SK-N-MC (cell line): ENCODE results near the gene UBAC2.

ENCODE experiments used
- EZH2 ChIP-seq: fragments of 200-600 bp; sonication (generic); IDR thresholded peaks from one replicate; pipeline ENCODE4 v1.6.1; 2017; ENCODE audit warnings: antibody characterized with exemption
- FOXP2 ChIP-seq: optimal IDR thresholded peaks from 2 replicates; pipeline ENCODE3; 2011; ENCODE audit warnings: mild to moderate bottlenecking, moderate library complexity; ENCODE audit not compliant: insufficient read depth; ENCODE audit errors: extremely low read length, control extremely low read depth
- POLR2AphosphoS5 ChIP-seq: IDR thresholded peaks from 2 replicates; pipeline ENCODE4 v1.6.1; 2012; ENCODE audit warnings: mild to moderate bottlenecking, low read depth, low read length, borderline replicate concordance

DNA sequence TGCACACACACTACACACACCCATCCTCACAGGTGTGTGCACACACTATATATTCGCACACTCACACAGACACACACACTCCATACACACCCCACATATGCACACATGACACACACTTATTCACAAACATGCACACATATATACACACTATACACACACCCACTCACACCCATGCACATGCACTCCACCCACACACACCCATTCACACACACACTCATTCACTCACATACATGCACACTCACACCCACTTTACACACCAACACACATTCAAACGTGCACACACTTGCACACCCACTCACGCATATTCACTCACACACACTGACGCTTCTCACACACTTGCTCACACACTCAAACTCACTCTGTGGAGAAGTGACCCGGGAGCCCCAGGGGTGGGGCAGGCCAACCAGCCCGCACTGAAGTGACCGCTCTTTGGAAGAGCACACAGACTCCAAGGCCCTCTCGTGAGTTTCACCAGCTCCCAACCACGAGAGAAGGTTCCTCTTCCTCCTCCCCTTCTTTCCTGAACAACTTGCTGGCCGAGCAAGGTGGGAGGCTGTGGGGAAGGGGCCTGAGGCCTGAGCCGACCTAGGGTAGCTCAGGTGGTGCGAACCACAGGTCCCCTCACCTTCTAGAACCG, 214.5 kb downstream of the UBAC2 start:
- TF ChIP-seq POLR2AphosphoS5, result no peak
- no peak for TF ChIP-seq EZH2
- TF ChIP-seq FOXP2, result no peak
